ENCODE data around the gene ZNF236.

Gene ZNF236

GRCh38 chr18:76855594-76855993 is 33.2 kb downstream of the ZNF236 start:
- H3K4me3 ChIP-seq (ENCODE audit: low read depth, low read length), result no peak overlapping the region
- DNase-seq (ENCODE audit: low read depth), result no peak

GRCh38 chr18:76857476-76857875 is 35.1 kb downstream of the ZNF236 start:
- no peak for TF ChIP-seq CTCF (IDR thresholded peaks at IDR 0.05; ENCODE audit: control insufficient read depth, extremely low read depth, insufficient read depth)
- H3K4me3 ChIP-seq (ENCODE audit: low read depth, low read length), result no peak overlapping the region
- DNase-seq (ENCODE audit: low read depth), result no peak

More at GRCh38 chr18:76855594-76855993, 33.2 kb downstream of the ZNF236 start:
- TF ChIP-seq CTCF (IDR thresholded peaks at IDR 0.05; ENCODE audit: control insufficient read depth, extremely low read depth, insufficient read depth), result no peak

- DNase-seq (ENCODE audit: low read depth), result no peak
- no peak overlapping the region for H3K4me3 ChIP-seq (ENCODE audit: low read depth, low read length)
- no peak for TF ChIP-seq CTCF (IDR thresholded peaks at IDR 0.05; ENCODE audit: control insufficient read depth, extremely low read depth, insufficient read depth)
Measured at GRCh38 chr18:76859474-76860339, 37.4 kb downstream of the ZNF236 start.

GRCh38 chr18:76860411-76860810 is 38.1 kb downstream of the ZNF236 start:
- TF ChIP-seq CTCF (IDR thresholded peaks at IDR 0.05; ENCODE audit: control insufficient read depth, extremely low read depth, insufficient read depth), result no peak
- no peak for DNase-seq (ENCODE audit: low read depth)

GRCh38 chr18:76866666-76867065 is 44.3 kb downstream of the ZNF236 start:
- no peak overlapping the region for H3K4me3 ChIP-seq (ENCODE audit: low read depth, low read length)
- DNase-seq (ENCODE audit: low read depth), result no peak
- no peak for TF ChIP-seq CTCF (IDR thresholded peaks at IDR 0.05; ENCODE audit: control insufficient read depth, extremely low read depth, insufficient read depth)

More at GRCh38 chr18:76860411-76860810, 38.1 kb downstream of the ZNF236 start:
- no peak overlapping the region for H3K4me3 ChIP-seq (ENCODE audit: low read depth, low read length)

GRCh38 chr18:76873311-76873710 is 51.0 kb downstream of the ZNF236 start:
- DNase-seq (ENCODE audit: low read depth), result no peak
- no peak overlapping the region for H3K4me3 ChIP-seq (ENCODE audit: low read depth, low read length)
- no peak for TF ChIP-seq CTCF (IDR thresholded peaks at IDR 0.05; ENCODE audit: control insufficient read depth, extremely low read depth, insufficient read depth)

All from LNCaP clone FGC (cell line).